NCI-H2081 treated with DMSO at 0.1 percent for 48 hours (cell line): ENCODE data around the gene FNDC3B.

Experiments
- DNase-seq: peaks from one replicate; lab custom pipeline; 2025; lab: John Stamatoyannopoulos, UW

The FNDC3B gene

DNA sequence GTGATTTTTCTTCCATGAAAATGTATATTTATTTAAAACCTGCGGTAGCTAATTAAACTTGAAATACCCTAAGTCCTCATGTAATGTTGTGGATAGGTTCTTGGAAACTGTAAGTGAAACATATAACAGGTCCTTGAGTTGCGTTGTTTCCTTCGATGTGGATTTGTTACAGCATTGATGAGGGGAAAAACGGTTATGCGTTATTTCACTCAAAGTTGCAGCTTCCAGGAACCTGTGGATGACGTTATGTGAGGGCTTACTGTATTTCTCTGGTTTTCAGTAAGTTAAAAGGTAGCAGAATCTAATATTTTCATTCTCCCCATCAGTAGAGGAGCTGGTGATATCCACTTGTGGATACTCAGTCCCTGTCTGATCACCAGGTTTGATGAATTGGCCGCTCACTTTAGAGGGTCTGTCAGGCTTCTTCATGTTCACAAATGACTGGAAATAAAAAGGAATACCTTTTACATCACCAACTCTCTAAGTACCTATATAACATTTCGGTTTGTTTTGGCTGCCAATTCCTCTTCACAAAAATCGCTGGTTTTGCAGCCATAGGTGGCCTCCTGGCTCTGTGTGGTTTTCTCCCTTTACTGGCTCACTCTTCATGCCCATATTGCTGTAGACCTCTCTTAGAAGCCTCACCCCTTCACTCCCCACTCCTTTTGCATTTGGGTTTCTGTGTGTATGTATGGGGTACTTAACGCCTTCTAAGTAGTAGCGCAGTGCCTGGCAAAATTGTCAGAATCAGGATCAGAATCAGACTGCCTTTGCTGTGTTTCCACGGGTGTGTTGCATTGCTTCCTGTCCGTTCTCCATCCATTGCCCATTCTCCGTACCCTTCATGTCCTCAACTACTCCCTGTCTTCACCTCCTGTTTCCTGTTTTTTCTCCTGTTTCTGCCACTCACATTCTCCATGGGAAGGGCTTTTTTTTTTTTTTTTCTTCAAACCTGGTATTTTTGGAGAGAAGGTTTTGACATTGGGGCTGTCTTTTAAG is 112.6 kb downstream of the FNDC3B start:
- DNase-seq: no peak

DNA sequence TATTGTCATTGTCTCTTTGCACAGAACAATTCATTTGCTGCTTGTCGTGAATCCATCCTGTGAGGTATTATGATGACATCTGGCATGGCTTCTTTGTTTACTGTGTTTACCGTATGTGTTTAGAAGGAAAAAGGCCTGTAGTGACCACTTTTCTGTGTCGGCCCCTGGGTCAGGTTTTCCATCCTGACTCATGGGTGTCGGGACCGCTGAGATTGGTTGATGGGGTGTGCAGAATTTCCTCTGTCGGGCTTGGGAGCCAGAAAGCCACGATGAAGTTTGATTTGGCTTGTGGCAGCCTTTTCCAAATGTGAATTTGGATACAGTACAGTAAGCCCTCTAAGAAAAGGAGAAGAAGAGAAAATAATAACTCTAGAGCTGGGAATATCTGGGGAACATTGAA is 113.5 kb downstream of the FNDC3B start:
- DNase-seq: no peak

DNA sequence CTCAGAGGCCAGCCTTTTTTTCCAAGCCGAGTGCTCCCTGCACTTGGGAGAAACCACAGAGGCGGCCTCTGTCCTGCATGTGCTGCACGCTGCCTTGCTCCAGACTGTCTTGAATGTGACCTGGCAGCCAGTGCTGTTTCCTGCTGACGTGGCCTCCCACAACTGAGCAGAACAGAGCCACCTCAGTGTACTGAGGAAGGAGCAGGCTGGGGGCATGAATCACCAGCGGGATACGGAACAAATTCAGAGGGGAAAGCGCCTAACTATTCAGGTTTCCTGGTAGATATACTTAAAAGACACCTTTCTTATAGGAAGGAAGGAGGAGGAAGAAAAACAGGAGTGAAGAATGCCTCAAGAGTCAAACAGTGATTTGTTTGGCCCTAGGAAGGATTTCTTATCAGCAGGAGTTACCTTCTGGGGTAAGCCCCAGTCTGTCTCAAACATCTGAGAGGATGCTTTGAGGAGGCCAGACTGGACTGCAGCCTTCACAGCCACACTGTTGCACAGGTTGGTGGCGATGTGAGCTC is 114.0 kb downstream of the FNDC3B start:
- no peak for DNase-seq

DNA sequence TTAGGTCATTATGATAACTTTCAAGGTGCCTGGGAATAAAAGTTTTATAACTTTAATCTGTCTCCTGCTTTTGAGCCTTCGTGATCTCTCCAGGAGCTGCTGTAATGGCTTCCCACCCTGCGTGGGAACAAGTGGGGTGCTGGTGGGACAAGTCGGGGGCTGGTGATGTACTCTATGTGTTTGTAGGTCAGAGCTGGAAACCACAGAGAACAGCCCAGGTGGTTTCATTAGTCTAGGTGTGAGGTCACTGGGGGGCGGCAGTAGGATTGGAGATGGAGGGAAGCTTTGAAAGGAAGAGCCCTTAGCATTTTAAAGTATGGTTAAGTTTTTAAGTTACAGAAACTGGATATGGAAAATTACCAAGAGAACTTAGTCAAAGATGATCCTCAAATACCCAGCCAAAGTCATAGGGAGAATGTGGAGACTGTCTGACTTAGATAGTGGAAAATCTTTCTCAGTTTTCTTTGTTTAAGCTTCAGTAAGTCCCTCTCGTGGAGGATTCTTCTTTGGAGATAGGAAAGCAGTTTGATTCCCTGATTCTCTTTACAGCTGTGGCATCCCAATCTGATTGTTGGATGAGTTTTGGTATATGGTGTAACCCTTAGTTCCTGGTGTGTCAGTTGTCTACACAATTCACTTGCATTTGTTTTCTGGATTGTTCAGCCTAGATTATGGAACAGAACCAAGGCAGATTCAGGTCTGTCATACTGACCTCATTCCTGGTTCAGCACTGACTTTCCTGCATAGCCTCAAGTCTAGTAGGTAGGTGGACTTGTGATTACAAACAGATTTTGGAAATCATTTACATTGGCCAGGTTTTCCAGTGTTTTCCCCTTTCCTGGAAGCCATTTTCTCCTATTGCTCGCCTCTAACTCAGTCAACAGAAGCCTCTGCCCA is 115.6 kb downstream of the FNDC3B start:
- DNase-seq: no peak

GRCh38 chr3:172155897-172156585 is 116.7 kb downstream of the FNDC3B start:
- no peak for DNase-seq

DNA sequence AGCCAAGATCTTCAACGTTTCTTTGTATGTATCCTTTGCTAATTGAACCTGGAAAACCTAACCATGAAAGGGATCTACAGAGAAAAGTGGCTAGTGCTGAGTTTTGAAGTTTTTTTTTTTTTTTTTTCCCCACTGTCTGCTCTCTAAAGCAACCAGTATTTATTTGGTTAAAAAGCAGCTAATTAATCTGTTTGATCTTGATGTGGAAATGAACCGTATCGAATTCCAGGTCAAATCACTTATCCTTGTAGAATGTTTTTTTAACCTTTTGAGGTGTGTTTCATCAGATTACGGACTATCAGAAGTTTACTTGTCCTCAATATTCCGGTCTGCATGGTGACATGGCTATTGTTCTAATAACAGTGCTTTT is 117.2 kb downstream of the FNDC3B start:
- DNase-seq: no peak

DNA sequence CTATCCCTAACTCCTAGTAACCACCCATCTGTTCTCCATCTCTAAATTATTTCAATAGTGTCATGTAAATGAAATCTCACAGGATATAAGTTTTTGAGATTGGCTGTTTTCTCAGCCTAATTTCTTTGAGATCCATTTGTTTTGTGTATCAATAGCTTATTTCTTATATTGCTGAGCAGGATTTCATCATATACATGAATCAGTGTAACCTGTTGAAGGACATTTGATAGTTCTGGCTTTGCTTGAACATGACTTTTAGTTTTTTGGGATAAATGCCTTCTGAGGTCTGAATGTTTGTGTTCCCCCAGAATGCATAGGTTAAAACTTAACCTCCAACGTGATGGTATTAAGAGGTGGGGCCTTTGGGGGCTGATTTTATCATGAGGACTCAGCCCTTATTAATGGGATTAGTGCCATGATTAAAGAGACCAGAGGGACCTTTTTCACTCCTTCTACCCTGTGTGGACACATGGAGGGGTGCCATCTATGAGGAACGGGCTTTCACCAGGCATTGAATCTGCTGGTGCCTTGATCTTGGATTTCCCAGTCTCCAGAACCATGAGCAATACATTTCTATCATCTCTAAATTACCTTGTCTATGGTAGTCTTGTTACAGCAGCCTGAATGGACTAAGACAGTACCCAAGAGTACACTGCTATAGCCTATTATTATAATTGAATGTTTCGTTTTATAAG is 118.3 kb downstream of the FNDC3B start:
- DNase-seq: no peak

- DNase-seq: no peak
Observed at GRCh38 chr3:172158741-172159140, 119.4 kb downstream of the FNDC3B start.

GRCh38 chr3:172159376-172159775 is 120.0 kb downstream of the FNDC3B start:
- DNase-seq: no peak

DNA sequence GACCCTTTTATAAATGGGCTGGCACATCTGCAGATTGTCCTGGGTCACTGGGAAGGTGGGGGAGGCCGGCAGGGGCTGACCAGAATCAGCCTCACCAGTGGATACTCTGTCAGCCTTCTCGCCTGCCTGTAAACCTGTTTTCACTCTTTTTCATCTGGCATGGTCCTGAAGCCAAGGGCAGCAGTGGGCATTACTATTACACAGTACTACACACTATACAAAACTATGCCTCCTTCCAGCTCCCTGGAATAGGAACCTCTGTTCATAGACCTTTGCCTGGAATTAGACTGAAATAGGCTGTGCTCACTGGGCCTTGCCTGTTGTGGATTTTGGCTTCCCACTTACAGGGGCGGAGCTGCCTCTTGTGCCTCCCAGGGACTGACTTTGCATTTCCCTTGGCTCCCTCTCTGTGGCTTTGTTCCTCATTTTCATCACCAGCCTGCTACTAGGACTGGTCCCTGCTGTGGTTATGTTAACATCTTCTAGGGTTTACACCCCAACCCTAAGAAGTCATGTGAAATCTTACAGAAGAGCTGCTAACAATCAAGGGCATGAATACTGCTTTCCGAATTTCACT is 120.7 kb downstream of the FNDC3B start:
- no peak for DNase-seq

- no peak for DNase-seq
Observed at GRCh38 chr3:172161133-172161789, 121.9 kb downstream of the FNDC3B start.

DNA sequence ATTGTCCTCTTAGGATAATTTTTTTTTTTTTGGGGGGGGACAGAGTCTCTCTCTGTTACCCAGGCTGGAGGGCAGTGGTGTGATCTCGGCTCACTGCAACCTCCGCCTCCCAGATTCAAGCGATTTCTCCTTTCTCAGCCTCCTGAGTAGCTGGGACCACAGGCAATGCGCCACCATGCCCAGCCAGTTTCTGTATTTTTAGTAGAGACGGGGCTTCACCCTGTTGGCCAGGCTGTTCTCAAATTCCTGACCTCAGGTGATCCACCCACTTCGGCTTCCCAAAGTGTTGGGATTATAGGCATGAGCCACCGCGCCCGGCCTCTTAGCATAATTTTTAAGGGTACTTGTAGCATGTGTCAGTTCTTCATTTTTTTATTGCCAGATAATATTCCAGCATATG is 122.6 kb downstream of the FNDC3B start:
- no peak for DNase-seq

GRCh38 chr3:172163320-172163719 is 123.9 kb downstream of the FNDC3B start:
- DNase-seq: no peak

DNA sequence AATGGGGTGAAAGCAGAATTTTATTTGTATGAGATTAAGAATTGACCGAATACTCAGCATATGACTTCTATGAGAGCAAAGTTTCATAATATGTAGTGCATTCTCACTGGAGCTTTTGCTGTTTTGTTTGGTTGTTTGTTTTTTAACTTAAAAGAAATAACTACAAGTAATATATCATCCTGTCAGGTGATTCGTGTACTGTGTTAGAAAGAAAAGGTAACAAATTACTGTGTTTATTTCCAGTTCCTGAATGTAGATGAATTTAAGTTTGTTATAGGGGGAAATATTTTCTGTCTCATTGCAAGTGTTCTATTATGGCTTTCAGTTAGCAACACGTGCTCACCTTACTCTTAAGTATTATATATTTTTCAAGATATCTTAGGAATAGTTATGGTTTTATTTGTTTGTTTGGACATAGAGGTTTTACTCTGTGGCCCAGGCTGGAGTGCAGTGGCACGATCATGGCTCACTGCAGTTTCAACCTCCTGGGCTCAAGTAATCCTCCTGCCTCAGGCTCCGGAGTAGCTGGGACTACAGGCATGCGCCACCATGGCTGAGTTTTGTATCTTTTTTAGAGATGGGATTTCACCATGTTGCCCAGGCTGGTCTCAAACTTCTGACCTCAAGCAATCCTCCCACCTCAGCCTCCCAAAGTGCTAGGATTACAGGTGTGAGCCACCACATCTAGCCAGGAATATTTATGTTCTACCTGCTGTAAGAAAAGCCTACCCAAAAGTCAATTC is 125.4 kb downstream of the FNDC3B start:
- DNase-seq: no peak

- DNase-seq: no peak
Observed at GRCh38 chr3:172166261-172166660, 126.9 kb downstream of the FNDC3B start.

GRCh38 chr3:172166890-172167289 is 127.5 kb downstream of the FNDC3B start:
- DNase-seq: no peak

DNA sequence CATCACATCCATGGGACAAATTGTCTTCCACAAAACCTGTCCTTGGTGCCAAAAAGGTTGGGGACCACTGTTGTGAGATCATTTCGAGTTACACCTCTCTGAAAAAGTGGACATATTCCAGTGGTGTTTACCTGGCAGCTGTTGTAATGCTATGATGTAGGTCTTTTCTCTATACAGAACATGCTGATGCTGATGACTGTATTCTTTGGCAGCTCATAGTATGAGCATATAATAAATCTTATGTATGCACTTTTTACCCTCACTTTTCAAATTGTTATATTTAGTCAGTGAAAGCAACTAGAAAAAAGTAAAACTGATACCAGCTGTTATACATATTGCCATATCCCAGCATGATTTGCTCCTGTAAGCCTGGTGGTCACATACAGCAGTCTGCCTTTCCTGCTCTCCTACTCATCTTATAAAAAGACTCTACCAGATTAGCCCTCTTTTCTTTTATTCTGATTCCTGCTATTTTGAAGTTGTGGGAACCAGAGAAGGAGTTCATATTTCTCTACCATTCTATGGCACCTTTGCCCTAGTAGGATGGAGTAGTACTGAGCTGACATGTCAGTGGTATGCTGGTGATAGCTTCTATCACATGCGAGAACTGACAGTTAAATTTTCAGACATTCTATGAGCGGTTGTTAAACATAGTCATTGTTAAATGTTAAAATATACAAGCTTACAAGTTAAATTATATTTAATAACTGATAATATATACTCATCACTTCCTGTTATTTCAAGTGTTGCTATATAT is 128.7 kb downstream of the FNDC3B start:
- DNase-seq: no peak

DNA sequence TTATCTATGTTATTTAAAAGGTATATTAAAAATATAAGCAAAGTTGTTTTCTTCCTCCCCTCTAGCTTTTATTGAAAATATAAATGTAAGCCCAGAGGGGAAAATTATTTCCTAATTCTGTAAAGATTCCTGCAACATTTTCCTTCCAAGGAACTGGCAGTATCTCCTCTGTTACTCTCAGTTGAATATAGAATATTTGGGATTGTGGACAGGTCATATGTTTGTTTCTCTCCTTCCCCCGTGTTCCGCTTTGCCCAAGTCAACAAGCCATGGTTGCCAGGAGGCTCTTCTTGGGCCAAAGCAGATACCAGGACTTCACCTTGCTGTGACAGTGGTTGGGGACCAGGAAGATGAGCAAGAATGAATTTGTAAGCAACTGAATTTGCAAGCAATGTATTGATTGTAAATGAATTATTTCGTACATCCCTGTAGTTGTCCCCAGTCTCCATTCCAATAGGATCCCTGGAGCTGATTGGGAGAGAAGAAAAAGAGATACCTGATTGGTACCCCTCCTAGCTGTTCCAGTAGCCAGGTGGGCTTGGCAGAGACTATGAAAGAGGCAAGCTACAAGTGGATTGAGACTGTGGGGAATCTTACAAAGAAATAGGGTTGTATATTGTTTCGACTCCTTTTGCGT is 130.8 kb downstream of the FNDC3B start:
- no peak for DNase-seq

GRCh38 chr3:172170841-172171240 is 131.5 kb downstream of the FNDC3B start:
- DNase-seq: no peak
